HG03575 (cell line): ENCODE results near the gene MECR.

Source experiments
- ATAC-seq: cut with Tn5 transposase; IDR thresholded peaks from one replicate; pipeline ENCODE4 v1.9.1; 2021; ENCODE audit not compliant: unreplicated experiment, insufficient number of reproducible peaks, low FRiP score; ENCODE audit errors: extremely low read depth

MECR gene

DNA sequence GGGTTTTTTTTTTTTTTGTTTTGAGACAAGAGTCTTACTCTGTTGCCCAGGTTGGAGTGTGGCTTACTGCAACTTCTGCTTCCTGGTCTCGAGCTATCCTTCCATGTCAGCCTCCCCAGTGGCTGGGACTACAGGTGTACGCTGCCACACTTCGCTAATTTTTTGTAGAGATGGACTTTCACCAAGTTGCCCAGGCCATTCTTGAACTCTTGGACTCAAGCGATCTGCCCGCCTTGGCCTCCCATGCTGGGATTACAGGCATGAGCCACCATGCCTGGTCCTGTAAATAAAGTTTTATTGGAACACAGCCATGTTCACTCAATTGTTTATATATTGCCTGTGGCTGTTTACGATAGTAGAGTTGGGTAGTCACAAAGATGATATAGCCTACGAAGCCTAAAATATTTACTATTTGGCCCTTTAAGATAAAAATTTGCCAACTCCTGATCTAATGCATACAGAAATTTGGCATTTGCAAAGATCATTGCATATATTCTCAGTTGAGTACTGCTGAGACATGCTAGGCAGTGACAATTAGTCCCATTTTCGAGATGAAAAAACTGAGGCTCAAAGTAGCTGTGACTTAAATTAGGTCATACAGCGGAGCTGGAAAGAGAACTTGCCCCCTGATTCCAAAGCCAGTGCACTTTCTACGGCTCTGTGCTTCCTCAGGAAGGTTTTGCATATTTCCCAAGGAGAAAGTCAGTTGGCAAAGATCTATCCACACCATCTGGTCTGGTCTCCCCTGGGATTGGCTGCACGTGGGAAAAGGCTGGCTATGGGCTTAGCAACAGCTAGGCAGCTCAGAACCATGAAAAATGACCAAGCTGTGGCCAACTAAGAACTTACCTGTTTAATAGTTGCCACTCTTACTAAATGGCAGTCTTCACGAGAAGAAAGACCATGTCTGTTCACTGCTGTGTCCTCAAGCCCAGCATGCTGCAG is 19.4 kb downstream of the MECR start:
- ATAC-seq: no peak

DNA sequence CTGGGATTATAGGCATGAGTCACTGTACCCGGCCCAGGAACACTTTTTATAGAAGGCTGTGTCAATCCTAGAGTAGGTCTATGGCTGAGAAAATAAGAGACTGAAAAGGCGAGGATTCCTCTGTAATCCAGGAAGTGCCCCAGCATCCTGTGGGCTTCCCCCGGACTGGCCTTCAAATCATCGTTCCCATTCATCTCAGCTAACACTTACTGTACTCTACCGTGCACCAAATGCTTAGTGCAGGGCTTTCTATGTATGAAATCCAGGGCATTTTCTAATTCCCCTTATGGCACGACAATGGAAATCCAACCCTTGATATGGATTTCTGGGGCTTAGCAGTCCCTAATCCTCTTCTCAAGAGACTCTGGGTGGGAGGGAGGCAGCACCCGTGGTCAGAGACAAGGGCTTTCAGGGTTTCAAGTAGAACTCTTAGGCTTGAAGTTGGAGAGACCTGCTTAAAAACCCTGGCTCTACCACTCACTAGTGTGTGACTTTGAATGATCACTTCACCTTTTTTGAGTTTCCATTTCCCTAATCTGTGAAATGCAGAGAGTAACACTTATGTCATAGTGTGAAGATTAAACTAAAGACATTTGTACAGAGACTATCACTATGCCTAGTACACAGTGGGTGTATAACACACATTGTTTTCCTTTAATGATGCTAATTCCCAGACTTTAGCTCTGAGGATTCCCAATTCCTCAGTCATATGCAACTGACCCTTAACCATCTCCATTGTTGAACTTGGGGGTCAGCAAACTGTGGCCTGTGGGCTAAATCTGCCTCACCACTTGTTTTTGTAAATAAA is 20.3 kb downstream of the MECR start:
- ATAC-seq: no peak

- no peak for ATAC-seq
These were observed 21.6 kb downstream of the MECR start for GRCh38 chr1:29209173-29209572.

- no peak for ATAC-seq
These were observed 22.3 kb downstream of the MECR start for GRCh38 chr1:29208442-29208841.

DNA sequence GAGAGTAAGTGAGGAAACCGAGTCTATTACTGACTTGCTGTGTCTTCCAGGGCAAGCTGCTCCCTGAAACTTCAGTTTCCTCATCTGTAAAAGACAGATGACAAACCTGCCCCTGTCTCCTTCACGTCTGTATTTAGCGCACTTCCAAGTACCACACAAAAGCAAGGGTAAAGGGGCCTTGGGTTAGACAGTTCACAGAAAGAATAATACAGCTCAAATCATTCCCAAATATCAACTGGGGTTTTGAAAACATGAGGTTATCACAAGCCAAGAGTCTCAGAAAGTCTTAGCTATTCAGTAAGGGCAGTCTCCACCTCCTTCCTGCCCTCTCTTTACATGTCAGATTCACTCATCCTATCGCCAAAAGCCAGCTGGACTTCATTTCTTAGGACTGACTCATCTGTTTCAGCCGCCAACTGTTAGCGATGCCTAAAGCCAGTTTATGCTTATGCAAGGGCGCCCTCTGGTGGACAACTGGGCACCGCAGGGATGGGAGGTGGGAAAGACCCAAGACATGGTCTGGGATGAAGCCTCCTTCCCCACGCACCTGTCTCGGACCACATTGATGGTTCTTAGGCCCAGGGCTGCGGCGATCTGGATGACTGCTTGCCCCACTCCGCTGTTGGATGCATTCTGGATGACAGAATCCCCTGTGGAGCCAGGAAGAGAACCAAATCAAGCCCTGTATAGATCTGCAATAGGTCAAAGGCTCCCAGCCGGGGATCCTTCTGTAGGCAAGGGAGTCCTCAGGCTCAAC is 28.0 kb downstream of the MECR start:
- ATAC-seq: no peak

DNA sequence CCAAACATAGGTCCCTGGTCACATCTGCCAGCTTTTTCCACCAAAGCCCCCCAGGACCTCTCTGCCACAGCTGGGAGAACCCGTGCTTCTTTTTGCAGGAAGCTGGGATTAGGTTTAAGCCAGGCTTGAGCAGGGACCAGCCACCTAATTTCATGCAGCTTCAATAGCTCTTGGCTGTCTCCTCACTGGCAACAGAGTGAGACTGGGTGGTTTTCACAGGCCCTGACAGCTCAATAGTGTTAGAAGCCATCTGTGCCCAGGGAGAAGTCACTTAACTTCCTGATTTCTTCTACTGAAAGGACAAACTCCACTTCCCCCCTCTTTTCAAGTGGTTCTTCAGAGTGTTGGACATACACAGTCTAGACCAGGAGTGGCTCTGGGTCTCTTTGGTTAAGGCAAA is 28.7 kb downstream of the MECR start:
- ATAC-seq: no peak

GRCh38 chr1:29201595-29202051 is 29.1 kb downstream of the MECR start:
- ATAC-seq: no peak

DNA sequence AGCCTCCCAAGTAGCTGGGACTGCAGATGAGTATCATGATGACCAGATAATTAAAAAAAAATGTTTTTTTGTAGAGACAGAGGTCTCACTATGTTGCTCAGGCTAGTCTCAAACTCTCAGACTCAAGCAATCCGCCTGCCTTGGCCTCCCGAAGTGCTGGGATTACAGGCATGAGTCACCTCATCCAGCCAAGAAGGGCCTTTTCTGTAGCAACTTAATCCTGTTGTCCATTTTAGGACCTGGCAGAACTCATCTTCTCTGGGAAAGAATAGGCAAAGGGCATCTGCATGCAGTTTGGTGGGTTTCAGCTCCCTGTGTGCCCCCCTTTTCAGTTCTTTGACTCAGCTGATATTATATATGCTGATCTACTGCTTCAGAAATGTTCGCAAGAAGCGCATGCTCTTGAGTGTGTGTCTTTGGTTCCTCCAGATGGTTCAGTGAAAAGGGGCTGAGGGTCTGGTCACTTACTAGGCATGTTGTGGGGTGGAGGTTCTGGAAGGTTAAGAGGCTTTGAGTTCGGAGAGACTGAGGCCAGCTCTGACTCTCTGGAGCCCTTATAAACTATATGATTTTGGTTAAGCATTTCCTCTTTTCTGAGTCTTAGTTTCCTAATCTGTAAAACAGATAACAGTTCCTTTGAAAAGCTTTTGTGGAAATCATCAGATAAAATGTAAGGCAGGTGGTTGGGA is 29.7 kb downstream of the MECR start:
- ATAC-seq: no peak

DNA sequence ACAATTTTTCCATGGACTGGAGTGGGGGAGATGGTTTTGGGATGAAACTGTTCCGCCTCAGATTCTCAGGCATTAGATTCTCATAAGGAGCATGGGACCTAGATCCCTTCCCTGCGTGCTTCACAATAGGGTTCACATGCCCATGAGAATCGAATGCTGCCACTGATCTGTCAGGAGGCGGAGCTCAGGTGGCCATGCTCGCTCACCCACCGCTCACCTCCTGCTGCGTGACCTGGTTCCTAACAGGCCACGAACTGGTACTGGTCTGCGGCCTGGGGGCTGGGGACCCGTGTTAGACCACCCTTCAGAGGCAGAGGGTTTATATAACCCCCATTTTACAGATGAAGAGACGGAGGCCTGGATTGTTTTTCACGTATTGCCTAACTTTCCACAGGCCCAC is 32.7 kb downstream of the MECR start:
- ATAC-seq: no peak

DNA sequence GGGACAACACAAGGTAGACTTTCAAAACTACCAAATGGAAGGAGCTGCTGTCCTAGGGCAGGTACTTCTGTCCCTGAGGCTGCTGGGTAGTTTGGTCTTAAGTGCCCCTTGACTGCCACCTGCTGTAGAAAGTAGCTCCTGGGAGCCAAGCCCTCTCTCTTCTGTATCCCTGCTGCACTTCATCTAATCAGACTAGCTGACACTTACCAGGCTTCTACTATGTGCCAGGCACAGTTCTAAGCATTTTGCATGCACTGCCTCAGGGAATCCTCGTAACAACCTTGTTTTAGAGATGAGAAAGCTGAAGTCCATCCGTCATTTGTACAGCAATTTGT is 33.2 kb downstream of the MECR start:
- ATAC-seq: no peak

DNA sequence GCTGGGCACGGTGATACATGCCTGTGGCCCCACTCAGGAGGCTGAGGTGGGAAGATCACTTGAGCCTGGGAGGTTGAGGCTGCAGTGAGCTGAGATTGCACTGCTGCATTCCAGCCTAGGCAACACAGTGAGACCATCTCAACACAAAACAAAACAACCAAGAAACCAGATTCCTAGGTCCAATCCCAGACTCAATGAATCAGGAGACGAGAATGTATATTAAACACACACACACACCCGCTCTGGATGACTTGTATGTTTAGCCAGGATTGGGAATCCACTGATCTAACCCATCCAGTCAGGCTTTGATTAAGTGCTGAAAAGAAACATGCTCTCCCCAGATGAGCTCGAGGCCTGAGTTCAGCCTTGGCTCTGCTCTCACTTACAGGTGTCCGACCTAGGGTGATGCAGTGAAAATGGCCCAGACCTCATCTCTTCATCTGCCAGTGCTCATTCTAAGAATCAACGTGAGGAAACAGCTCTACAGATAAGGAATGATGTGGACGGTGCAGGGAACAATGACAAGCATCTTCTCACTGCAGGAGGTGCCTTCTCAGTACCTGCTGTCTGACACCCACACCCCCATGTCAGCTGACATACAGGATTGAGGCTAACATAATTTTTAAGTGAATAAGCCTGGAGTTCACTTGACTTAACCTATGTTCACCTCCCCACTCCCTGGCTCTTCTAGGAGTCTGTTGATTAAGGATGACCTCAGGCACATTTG is 33.7 kb downstream of the MECR start:
- ATAC-seq: no peak

- ATAC-seq: no peak
These were observed 34.8 kb downstream of the MECR start for GRCh38 chr1:29195881-29196291.

DNA sequence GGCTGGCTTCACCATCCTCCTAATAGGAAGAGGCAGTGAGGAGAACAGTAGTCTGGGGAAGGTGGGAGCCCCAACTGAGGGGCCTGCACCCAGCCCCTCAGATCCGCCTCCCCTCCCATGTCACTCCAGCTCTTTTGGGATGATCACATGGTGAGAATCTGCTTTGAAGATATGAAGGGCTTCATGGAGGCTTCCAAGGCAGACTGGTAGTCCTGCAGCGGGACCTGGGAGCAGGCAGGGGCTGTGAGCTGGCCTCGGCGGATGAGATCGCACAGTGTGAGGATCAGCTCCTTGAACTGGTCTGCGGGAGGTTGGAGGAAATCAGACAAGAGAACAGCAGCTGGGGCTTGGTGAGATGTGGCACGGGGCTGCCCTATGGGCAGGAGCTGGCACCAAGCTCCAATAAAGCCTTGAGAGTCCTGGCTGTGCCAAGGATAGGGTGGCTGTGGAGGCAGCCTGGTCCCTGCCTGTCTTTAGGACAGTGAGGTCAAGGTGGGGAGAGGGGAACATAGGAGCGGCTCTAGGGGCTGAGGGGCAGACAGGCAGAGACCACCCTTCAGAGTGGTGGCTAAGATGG is 36.8 kb downstream of the MECR start:
- no peak for ATAC-seq

DNA sequence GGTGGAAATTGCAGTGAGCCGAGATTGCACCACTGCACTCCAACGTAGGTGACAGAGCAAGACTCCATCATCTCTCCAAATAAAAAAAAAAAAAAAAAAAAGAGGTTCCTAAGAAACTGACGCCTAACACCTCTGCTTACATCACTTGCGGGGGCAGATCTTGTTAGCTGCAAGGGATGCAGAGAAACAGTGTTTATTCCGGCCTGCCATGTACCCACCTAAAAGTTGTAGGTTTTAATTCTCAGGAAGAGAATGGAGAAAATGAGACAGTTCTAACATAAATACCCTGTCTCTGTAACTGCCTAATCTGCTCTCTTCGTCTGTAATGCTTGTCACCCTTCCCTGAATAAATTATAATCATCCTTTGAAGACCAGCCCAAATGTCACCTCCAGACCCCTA is 40.0 kb downstream of the MECR start:
- ATAC-seq: no peak

GRCh38 chr1:29186707-29187106 is 44.0 kb downstream of the MECR start:
- no peak for ATAC-seq

DNA sequence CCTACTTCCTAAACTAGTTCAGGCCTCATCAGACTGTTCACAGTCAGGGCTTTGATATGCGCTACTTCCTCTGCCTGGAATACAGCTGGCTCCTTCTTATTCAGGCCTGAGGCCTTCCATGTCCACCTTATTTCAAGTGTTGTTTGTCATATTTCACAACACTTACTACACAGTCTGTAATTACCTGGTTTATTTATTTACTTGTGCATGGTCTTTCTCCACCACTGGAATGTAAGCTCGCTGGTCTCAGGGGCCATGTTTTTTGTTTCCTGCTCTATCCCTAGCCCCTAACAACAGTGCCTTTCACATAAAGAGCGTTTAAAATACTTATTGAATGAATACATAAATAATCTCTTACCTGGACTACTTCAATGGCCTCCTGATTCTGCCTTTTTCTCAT is 44.5 kb downstream of the MECR start:
- ATAC-seq: no peak

DNA sequence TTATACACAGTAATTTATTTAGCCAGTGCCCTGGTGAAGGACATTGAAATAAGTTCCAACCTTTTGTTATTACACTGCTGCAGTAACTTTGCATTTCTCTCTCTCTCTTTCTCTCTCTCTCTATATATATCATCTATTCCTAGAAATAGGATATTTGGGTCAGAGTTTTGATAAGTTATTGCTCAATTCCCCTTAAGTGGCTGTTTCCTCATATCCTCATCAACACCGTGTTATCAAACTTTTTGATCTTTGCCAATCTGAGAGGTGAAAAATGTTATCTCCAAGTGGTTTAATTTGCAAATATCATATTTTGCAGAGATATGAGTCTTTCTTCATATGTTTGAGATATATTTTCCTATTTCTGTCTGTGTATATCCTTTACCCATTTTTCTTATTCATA is 47.4 kb downstream of the MECR start:
- ATAC-seq: no peak
